ENCODE data around the gene SLC26A5. TPM values are rescaled to one million over a fixed set of nuclear protein-coding genes. Genes with fewer than 3 reads are reported as not detected.

Gene SLC26A5
- total RNA-seq, 6 donors from 2014 or later: 0.88 to 3.2 (median 1.5) TPM

GRCh38 chr7:103394566-103394965, 51.4 kb downstream of the SLC26A5 start:
- no peaks in the 10 kb centered on the region for H3K9me3 ChIP-seq
- ATAC-seq (ENCODE audit: low FRiP score in 2 of 2) (no peak), DNase-seq (no peak)
- WGBS, 2 donors: 69 to 94% methylated on average over 4 of the region's 4 CpGs
- no peaks in the 10 kb centered on the region for H3K4me1 ChIP-seq
- TF ChIP-seq POLR2AphosphoS5 (IDR thresholded peaks at IDR 0.05): no peak
- no peak for TF ChIP-seq POLR2A (IDR thresholded peaks at IDR 0.05)
- TF ChIP-seq EP300 (IDR thresholded peaks at IDR 0.05): no peak
- no peak for TF ChIP-seq CTCF (IDR thresholded peaks at IDR 0.05)
- H3K4me3 ChIP-seq: no peak overlapping the region
- no peak overlapping the region for H3K27ac ChIP-seq
- no peaks in the 10 kb centered on the region for H3K27me3 ChIP-seq
- no peaks in the 10 kb centered on the region for H3K36me3 ChIP-seq

GRCh38 chr7:103391976-103392375, 54.0 kb downstream of the SLC26A5 start:
- Histone ChIP-seq H3K4me1 (no peaks in the 10 kb centered on the region), H3K9me3 (no peaks in the 10 kb centered on the region), H3K36me3 (no peaks in the 10 kb centered on the region), H3K27ac (no peak overlapping the region), H3K27me3 (no peaks in the 10 kb centered on the region), H3K4me3 (no peak overlapping the region)
- TF ChIP-seq POLR2A (IDR thresholded peaks at IDR 0.05): no peak
- no peak for TF ChIP-seq EP300 (IDR thresholded peaks at IDR 0.05)
- TF ChIP-seq POLR2AphosphoS5 (IDR thresholded peaks at IDR 0.05): no peak
- TF ChIP-seq CTCF (IDR thresholded peaks at IDR 0.05): no peak
- no peak for DNase-seq
- no peak for ATAC-seq (ENCODE audit: low FRiP score in 2 of 2)
- WGBS, 2 donors: 83 to 85% methylated on average over 2 of the region's 2 CpGs

- no peak for DNase-seq
- no peak overlapping the region for H3K4me3 ChIP-seq
- WGBS, 2 donors: 97 to 100% methylated on average over 5 of the region's 5 CpGs
- no peaks in the 10 kb centered on the region for H3K9me3 ChIP-seq
- no peaks in the 10 kb centered on the region for H3K36me3 ChIP-seq
- no peaks in the 10 kb centered on the region for H3K27me3 ChIP-seq
- no peak for ATAC-seq (ENCODE audit: low FRiP score in 2 of 2)
- no peaks in the 10 kb centered on the region for H3K4me1 ChIP-seq
- H3K27ac ChIP-seq: no peak overlapping the region
- TF ChIP-seq EP300 (IDR thresholded peaks at IDR 0.05) (no peak), CTCF (IDR thresholded peaks at IDR 0.05) (no peak), POLR2A (IDR thresholded peaks at IDR 0.05) (no peak), POLR2AphosphoS5 (IDR thresholded peaks at IDR 0.05) (no peak)
These were observed 54.9 kb downstream of the SLC26A5 start for GRCh38 chr7:103391150-103391549.

GRCh38 chr7:103389263-103389662, 56.7 kb downstream of the SLC26A5 start:
- ATAC-seq (ENCODE audit: low FRiP score in 2 of 2) (no peak), DNase-seq (no peak)
- Histone ChIP-seq H3K27me3 (no peaks in the 10 kb centered on the region), H3K9me3 (no peaks in the 10 kb centered on the region), H3K36me3 (no peaks in the 10 kb centered on the region), H3K4me1 (no peaks in the 10 kb centered on the region), H3K27ac (no peak overlapping the region), H3K4me3 (no peak overlapping the region)
- WGBS, 2 donors: 80 to 83% methylated on average over 3 of the region's 3 CpGs
- TF ChIP-seq EP300 (IDR thresholded peaks at IDR 0.05) (no peak), POLR2AphosphoS5 (IDR thresholded peaks at IDR 0.05) (no peak), CTCF (IDR thresholded peaks at IDR 0.05) (no peak), POLR2A (IDR thresholded peaks at IDR 0.05) (no peak)

- H3K4me1 ChIP-seq: no peaks in the 10 kb centered on the region
- H3K36me3 ChIP-seq: no peaks in the 10 kb centered on the region
- TF ChIP-seq CTCF (IDR thresholded peaks at IDR 0.05) (no peak), POLR2AphosphoS5 (IDR thresholded peaks at IDR 0.05) (no peak), EP300 (IDR thresholded peaks at IDR 0.05) (no peak), POLR2A (IDR thresholded peaks at IDR 0.05) (no peak)
- no peak for ATAC-seq (ENCODE audit: low FRiP score in 2 of 2)
- no peak for DNase-seq
- H3K4me3 ChIP-seq: no peak overlapping the region
- H3K27ac ChIP-seq: no peak overlapping the region
- H3K27me3 ChIP-seq: no peaks in the 10 kb centered on the region
- WGBS, 2 donors: 75 to 77% methylated on average over 4 of the region's 4 CpGs
- no peaks in the 10 kb centered on the region for H3K9me3 ChIP-seq
These were observed 57.4 kb downstream of the SLC26A5 start for GRCh38 chr7:103388469-103389140.

Data from upper lobe of left lung (tissue), 6 donors.